Neuronal stem cell (in vitro differentiated cells): ENCODE results near the gene ISCU. TPM values are rescaled to one million over a fixed set of nuclear protein-coding genes. Genes with fewer than 3 reads are reported as not detected.

Source experiments
- DNase-seq: peaks from one replicate; pipeline ENCODE4 v3.0.0-alpha.2; 2013; ENCODE audit warnings: low spot score
- H2AFZ ChIP-seq: one replicate; pipeline ENCODE4 v1.6.1; 2013; ENCODE audit warnings: mild to moderate bottlenecking, low read length, inconsistent platforms
- H2AK5ac ChIP-seq: 2 replicates; pipeline ENCODE4 v1.6.1; 2013; ENCODE audit warnings: low read depth, mild to moderate bottlenecking, inconsistent platforms, low read length, moderate library complexity, mixed read lengths
- H2BK120ac ChIP-seq: 2 replicates; pipeline ENCODE4 v1.6.1; 2013; ENCODE audit warnings: low read depth, mild to moderate bottlenecking, inconsistent platforms, low read length, moderate library complexity, mixed read lengths
- H2BK12ac ChIP-seq: one replicate; pipeline ENCODE4 v1.6.1; 2013; ENCODE audit warnings: low read length, inconsistent platforms
- H2BK15ac ChIP-seq: 2 replicates; pipeline ENCODE4 v1.6.1; 2013; ENCODE audit warnings: mild to moderate bottlenecking, low read length, inconsistent platforms, mixed read lengths
- H2BK5ac ChIP-seq: one replicate; pipeline ENCODE4 v1.6.1; 2013; ENCODE audit warnings: inconsistent platforms, mild to moderate bottlenecking, low read length, moderate library complexity
- H3K14ac ChIP-seq: one replicate; pipeline ENCODE4 v1.6.1; 2013; ENCODE audit warnings: low read length, inconsistent platforms
- H3K18ac ChIP-seq: 2 replicates; pipeline ENCODE4 v1.6.1; 2013; ENCODE audit warnings: low read length, inconsistent platforms
- H3K23ac ChIP-seq: 2 replicates; pipeline ENCODE4 v1.6.1; 2013; ENCODE audit warnings: low read depth, mild to moderate bottlenecking, mixed read lengths, low read length, inconsistent platforms; ENCODE audit not compliant: poor library complexity
- H3K27ac ChIP-seq: replicated peaks from 3 replicates; pipeline ENCODE4 v1.5.1; 2013; ENCODE audit warnings: low read length, inconsistent platforms
- H3K27me3 ChIP-seq, 3 experiments: 2 replicates each; pipeline ENCODE4 v1.6.1; 2013; ENCODE audit warnings: low read length in 3 of 3, mild to moderate bottlenecking in 2 of 3, inconsistent platforms in 1 of 3, low read depth in 1 of 3, mixed read lengths in 1 of 3, moderate library complexity in 1 of 3; ENCODE audit not compliant: control insufficient read depth in 3 of 3, insufficient read depth in 3 of 3
- H3K36me3 ChIP-seq, 2 donors: replicated peaks in 1 of 2; 2 replicates each; pipeline ENCODE4 v1.6.1; 2013; ENCODE audit warnings: low read length in 2 of 2; ENCODE audit not compliant: control insufficient read depth in 2 of 2, insufficient read depth in 2 of 2
- H3K4ac ChIP-seq: 2 replicates; pipeline ENCODE4 v1.6.1; 2013; ENCODE audit warnings: inconsistent platforms, mild to moderate bottlenecking, low read length, moderate library complexity
- H3K4me1 ChIP-seq, 2 donors: 1 replicate in 1 of 2; 2 replicates in 1 of 2; pipeline ENCODE4 v1.6.1; 2013; ENCODE audit warnings: low read length in 2 of 2, low read depth in 1 of 2; ENCODE audit not compliant: control insufficient read depth in 2 of 2, insufficient read depth in 1 of 2
- H3K4me2 ChIP-seq: one replicate; pipeline ENCODE4 v1.6.1; 2013; ENCODE audit warnings: mild to moderate bottlenecking, low read length, inconsistent platforms; ENCODE audit not compliant: insufficient read depth, poor library complexity, severe bottlenecking
- H3K4me3 ChIP-seq, 2 donors: 2 replicates each; pipeline ENCODE4 v1.5.1; 2013; ENCODE audit warnings: low read length in 2 of 2, mild to moderate bottlenecking in 2 of 2, inconsistent platforms in 1 of 2, moderate library complexity in 1 of 2
- H3K79me1 ChIP-seq: one replicate; pipeline ENCODE4 v1.6.1; 2013; ENCODE audit warnings: low read depth, mild to moderate bottlenecking, inconsistent platforms, low read length, moderate library complexity
- H3K9ac ChIP-seq: one replicate; pipeline ENCODE4 v1.6.1; 2013; ENCODE audit warnings: mild to moderate bottlenecking, low read depth, low read length, inconsistent platforms; ENCODE audit not compliant: poor library complexity
- H3K9me3 ChIP-seq, 2 donors: replicated peaks in 1 of 2; 2 replicates each; pipeline versions ENCODE3 to v1.6.1; 2013; ENCODE audit warnings: low read length in 2 of 2, mild to moderate bottlenecking in 2 of 2, inconsistent platforms in 1 of 2, low read depth in 1 of 2, mixed read lengths in 1 of 2, moderate library complexity in 1 of 2; ENCODE audit not compliant: control insufficient read depth in 2 of 2, insufficient read depth in 1 of 2
- H4K8ac ChIP-seq: one replicate; pipeline ENCODE4 v1.6.1; 2013; ENCODE audit warnings: low read depth, mild to moderate bottlenecking, inconsistent platforms, low read length, moderate library complexity
- H4K91ac ChIP-seq: one replicate; pipeline ENCODE4 v1.6.1; 2013; ENCODE audit warnings: low read length, low read depth, mild to moderate bottlenecking, inconsistent platforms; ENCODE audit not compliant: poor library complexity
- WGBS, 2 donors: extraction: QIAGEN DNeasy Blood & Tissue Kit; methylation state at CpG; one replicate each; pipeline ENCODE4 v1.1.7; 2013; ENCODE audit warnings: missing lambda C conversion rate in 2 of 2, mixed read lengths in 1 of 2; ENCODE audit not compliant: insufficient read length in 2 of 2, insufficient replicate concordance in 1 of 2; ENCODE audit errors: extremely low coverage in 2 of 2; 5-methylcytosine and 5-hydroxymethylcytosine counted together
- polyA plus RNA-seq, 2 experiments: library from polyadenylated mRNA; stranded (reverse); fragments of 200-250 nt; gene quantifications; one replicate each; pipeline ENCODE4 v1.2.3, GENCODE V29; 2013

The ISCU gene
- 94.0 TPM for polyA plus RNA-seq (2013, experiment 1 of 2)
- 89.8 TPM for polyA plus RNA-seq (2013, experiment 2 of 2)

DNA sequence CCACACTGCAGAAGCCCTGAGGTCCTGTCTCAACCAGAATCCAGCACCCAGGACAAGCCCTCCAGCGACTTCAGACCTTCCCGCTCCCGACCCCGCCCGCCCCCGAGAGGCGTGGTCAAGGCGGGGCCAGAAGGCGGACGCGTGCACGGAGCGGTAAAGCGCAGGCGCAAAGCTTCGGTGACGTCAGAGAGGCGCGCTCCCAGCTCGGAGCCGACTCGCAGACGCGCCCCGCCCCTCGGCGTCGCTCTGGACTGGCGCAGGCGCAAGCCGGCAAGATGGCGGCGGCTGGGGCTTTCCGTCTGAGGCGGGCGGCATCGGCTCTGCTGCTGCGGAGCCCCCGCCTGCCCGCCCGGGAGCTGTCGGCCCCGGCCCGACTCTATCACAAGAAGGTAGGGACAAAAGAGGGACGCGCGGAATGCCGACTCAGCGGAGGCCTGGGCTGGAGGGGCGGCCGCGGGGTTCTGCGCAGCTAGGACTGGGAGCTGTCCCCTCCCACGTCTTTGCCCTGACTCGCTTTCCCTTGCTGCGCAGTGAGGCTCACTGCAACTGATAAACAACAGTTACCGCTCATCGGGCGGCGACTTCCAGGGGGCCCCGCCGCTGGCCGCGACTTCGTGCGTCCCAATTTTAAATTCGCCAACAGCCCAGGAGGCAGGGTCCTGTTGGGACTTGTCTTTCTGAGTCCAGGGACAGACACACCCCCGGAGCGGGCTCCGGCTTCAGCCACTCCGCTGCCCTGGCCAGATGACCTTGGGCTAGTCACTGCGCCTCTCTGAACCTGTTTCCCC is at the start of gene ISCU:
ISCU (plus strand) TSS at position 249 of the 788 bp plus-strand sequence; CDS start at position 276, 27 bp downstream.
- Histone ChIP-seq H3K4ac (no peak within 1 kb of the TSS), H3K27me3 (no peaks in the 10 kb centered on the region), H3K4me1 (peaks cover 5 to 7% of the 10 kb centered on the region in 2 donors), H3K4me3 (peak within 1 kb of the TSS; percentile 97 to 98), H2AK5ac (no peak within 1 kb of the TSS), H4K91ac (no peak within 1 kb of the TSS), H3K36me3 (peaks cover 33 to 55% of the 10 kb centered on the region in 2 donors), H3K18ac (peak within 1 kb of the TSS; percentile 93), H3K9ac (peak within 1 kb of the TSS; percentile 88), H2BK15ac (no peak within 1 kb of the TSS), H2AFZ (peak within 1 kb of the TSS; percentile 86), H2BK12ac (no peak within 1 kb of the TSS), H4K8ac (no peak within 1 kb of the TSS), H3K23ac (peak within 1 kb of the TSS; percentile 28), H2BK5ac (peak within 1 kb of the TSS; percentile 80), H2BK120ac (no peak within 1 kb of the TSS), H3K9me3 (no peaks in the 10 kb centered on the region), H3K79me1 (peaks cover 9% of the 10 kb centered on the region), H3K14ac (no peak within 1 kb of the TSS), H3K27ac (peak within 1 kb of the TSS; percentile 82), H3K4me2 (peak within 1 kb of the TSS; percentile 93)
- DNase-seq, result peak; percentile 99
- no CpG with 5 or more reads among the region's 72 CpGs for WGBS, 2 donors

DNA sequence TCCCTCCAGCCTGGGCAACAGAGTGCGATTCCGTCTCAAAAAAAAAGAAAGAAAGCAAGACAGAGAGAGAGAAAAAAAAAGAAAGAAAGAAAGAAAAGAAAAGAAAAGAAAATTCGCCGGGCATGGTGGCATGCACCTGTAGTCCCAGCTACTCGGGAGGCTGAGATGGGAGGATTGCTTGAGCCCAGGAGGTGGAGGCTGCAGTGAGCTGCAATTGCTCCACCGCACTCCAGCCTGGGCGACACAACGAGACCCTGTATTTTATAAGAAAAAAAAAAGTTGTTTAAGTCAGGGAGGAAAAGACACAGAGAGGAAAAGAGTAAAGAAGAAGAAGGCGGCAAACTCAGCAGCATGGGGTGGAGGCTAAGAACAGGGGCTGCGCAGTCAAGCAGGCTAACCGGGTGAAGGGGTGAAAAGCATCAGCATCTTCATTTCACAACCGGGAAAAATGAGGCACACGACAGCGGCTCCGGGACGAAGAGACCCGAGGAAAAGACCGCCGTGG is 47.9 kb upstream of the ISCU start:
- peaks cover 25 to 30% of the 10 kb centered on the region in 2 donors for H3K36me3 ChIP-seq
- no peak overlapping the region for H2BK15ac ChIP-seq
- H2BK12ac ChIP-seq, result no peak overlapping the region
- H3K18ac ChIP-seq, result peak overlapping the region; percentile 20
- H2BK5ac ChIP-seq, result no peak overlapping the region
- no peak overlapping the region for H3K4ac ChIP-seq
- no peaks in the 10 kb centered on the region for H3K27me3 ChIP-seq
- no peak overlapping the region for H4K8ac ChIP-seq
- H2BK120ac ChIP-seq, result no peak overlapping the region
- DNase-seq, result no peak
- H3K23ac ChIP-seq, result no peak overlapping the region
- peak overlapping the region; percentile 76 to 94 for H3K4me3 ChIP-seq
- peak overlapping the region; percentile 1 for H3K27ac ChIP-seq
- no peak overlapping the region for H3K9ac ChIP-seq
- H3K4me2 ChIP-seq, result peak overlapping the region; percentile 50
- no peak overlapping the region for H2AK5ac ChIP-seq
- H2AFZ ChIP-seq, result peak overlapping the region; percentile 95
- H4K91ac ChIP-seq, result no peak overlapping the region
- peaks cover 0 to 6% of the 10 kb centered on the region in 2 donors for H3K9me3 ChIP-seq
- no peak overlapping the region for H3K14ac ChIP-seq
- H3K4me1 ChIP-seq, result peaks cover 5 to 8% of the 10 kb centered on the region in 2 donors
- H3K79me1 ChIP-seq, result peaks cover 7% of the 10 kb centered on the region
- no CpG with 5 or more reads among the region's 19 CpGs for WGBS, 2 donors

DNA sequence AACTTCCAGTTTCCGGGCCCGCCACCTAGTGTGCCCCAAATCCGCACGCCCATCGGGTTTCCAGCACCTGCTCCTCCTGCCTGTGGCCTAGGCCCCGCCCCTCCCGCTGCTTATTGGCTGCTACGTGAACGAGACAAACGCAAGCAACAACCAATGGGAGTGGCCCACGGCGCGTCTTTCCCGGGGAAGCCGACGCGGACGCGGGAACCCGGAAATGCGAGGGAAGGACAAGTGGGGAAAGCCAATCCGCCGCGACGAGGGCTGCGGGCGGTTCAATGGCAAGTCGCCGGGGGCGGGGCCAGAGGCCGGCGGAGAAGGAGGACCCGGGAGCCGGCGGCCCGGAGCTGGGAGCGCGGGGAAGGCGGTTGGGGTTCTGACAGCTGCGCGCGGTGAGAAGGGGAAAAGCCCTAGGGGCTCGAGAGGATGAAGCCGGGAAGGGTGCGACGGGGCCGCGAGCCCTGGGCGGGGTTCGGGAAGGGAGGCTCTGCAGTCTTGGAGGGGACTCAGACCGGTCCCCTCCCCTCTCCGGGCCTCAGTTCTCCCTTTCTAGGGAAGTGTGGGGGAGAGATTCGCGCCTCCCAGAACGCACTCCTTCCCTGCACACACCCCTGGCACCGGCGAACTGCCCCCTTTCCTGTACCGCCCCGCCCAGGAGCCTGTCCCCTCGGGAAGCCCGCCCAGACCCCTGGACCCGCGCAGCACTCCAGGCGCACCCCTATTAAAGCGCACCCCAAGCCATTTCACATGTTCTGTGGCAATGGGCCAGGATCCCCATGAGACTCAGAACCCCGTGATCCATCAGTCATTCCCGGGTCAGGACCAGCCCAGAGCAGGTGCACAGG is 47.2 kb upstream of the ISCU start, which contains the start of gene FICD:
FICD (plus strand) TSS at position 305 of the 842 bp plus-strand sequence. CDS start 1,696 bp downstream, outside the sequence.
- peaks cover 7% of the 10 kb centered on the region for H3K79me1 ChIP-seq
- H3K23ac ChIP-seq, result peak within 1 kb of the TSS; percentile 30
- peak within 1 kb of the TSS; percentile 95 for H2AFZ ChIP-seq
- peaks cover 5 to 11% of the 10 kb centered on the region in 2 donors for H3K4me1 ChIP-seq
- H3K4ac ChIP-seq, result no peak within 1 kb of the TSS
- peak within 1 kb of the TSS; percentile 31 for H3K14ac ChIP-seq
- peaks cover 30 to 37% of the 10 kb centered on the region in 2 donors for H3K36me3 ChIP-seq
- H3K4me3 ChIP-seq, result peak within 1 kb of the TSS; percentile 94 to 97
- H2BK15ac ChIP-seq, result no peak within 1 kb of the TSS
- H2BK120ac ChIP-seq, result no peak within 1 kb of the TSS
- no peak within 1 kb of the TSS for H4K8ac ChIP-seq
- H3K27me3 ChIP-seq, result no peaks in the 10 kb centered on the region
- peak within 1 kb of the TSS; percentile 57 for H2AK5ac ChIP-seq
- peak within 1 kb of the TSS; percentile 1 for H3K27ac ChIP-seq
- peak within 1 kb of the TSS; percentile 72 for H2BK5ac ChIP-seq
- H2BK12ac ChIP-seq, result no peak within 1 kb of the TSS
- H3K9me3 ChIP-seq, result peaks cover 0 to 5% of the 10 kb centered on the region in 2 donors
- peak within 1 kb of the TSS; percentile 91 for H3K4me2 ChIP-seq
- peak within 1 kb of the TSS; percentile 88 for H3K9ac ChIP-seq
- no CpG with 5 or more reads among the region's 67 CpGs for WGBS, 2 donors
- peak; percentile 99 for DNase-seq
- no peak within 1 kb of the TSS for H4K91ac ChIP-seq
- peak within 1 kb of the TSS; percentile 93 for H3K18ac ChIP-seq
